Glomerular visceral epithelial cell (primary cell): ENCODE results near the gene TARS3.
A peak's percentile ranks its signal among the peaks of the same experiment; 100 is the strongest.
"Not testable (repeated sequence)": the region's sequence is repeated elsewhere in the genome, so short reads cannot be mapped to it uniquely, and the experiment has no call there.

ENCODE experiments used
- DNase-seq: peaks from one replicate; pipeline ENCODE4 v3.0.0-alpha.2; 2016; ENCODE audit errors: extremely low spot score

Gene TARS3

DNA sequence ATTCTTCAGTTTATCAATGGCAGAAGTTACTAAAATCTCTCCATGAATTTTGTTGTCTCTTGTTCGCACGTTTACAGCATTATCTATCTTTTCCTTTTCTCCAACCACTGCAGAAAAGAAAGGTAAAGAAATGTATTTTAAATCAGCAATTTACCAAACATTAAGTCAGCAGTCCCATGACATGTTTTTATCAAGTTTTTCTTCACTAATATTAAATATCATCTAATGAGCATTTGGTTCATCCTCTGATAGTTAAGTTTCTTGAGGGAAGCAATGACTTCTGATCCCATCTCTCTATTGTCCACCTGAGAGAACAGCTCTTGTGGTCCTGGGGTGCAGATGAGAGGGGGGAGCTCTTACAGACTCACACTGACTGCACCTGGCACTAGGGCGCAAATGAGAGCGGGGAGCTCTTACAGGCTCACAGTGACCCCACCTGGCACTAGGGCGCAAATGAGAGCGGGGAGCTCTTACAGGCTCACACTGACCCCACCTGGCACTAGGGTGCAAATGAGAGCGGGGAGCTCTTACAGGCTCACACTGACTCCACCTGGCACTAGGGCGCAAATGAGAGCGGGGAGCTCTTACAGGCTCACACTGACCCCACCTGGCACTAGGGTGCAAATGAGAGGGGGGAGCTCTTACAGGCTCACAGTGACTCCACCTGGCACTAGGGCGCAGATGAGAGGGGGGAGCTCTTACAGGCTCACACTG is 69.5 kb downstream of the TARS3 start:
- not testable (repeated sequence) for DNase-seq

DNA sequence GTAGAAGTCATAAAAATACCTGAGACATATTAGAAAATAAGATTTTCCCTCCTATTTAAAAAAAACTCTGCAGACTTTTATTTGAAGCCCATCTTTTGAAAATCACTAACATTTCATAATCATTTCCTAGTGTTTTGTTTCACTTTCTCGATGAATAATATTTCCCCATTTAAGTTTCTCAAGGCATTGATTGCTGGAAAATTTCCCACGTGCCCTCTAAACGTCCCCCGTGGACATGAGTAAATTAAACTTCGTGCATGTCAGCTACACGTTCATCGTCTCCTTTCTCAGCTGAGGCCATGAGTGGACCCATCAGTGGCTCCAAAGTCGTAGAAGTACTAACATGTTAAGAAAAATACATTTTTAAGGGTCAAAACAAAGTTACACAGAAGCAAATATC is 70.1 kb downstream of the TARS3 start:
- DNase-seq, result no peak

DNA sequence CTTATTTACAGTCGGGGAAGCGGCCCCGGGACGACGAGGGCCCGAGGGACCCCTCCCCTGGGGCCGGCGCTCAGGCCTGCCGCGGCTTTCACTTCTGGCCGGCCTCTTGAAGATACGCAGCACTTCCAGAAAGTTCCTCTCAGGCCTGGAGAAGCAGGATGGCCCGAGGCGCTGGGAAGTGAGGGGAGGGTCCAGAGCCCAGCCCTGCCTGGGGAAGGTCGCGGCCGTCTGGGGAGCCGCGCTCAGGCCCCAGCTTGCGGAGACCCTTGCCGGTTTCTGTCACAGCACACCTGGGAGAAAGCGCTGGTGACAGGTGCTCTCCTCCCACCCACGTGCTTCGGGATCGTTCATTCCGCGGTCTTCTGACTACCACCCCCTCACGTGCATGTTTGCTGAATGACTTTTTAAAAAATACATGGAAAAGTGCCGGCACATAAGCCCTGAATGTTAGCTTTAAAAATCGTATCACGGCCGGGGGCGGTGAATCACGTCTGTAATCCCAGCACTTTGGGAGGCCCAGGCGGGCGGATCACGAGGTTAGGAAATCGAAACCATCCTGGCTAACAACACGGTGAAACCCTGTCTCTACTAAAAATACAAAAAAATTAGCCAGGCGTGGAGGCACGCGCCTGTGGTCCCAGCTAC is 71.4 kb downstream of the TARS3 start:
- DNase-seq, result no peak

DNA sequence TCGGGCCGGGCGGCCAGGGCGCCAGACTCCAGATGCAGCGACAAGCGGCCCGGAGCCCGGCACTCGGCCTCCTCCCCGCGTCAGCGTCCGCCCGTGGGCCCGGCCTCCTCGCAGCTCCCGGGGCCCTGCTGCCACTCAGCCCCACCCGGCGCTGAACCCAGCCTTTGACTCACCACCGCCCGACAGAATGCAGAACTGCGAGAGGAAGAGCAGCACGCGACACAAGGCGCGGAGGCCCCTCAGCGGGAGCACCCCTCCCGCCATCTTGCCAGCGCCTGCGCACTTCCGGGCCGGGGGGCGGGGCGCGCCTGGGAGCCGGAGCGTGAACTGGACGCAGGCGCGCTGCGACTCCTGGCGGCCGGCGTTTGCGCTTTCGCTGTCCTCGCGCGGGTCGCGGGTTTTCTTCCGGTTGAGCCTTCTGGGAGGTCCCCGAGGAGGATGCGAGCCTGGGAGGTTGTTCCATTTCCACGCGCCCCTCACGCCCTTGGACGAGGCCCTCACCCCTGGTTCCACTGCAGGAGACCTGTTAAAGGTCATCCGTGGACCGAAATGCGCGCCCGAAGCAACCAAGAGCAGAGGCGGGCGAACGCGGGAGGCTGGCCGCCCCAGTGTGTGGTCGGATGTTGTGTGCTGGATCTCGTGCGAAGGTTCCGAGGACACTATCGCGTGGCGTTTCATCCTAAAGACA is 72.0 kb downstream of the TARS3 start, which contains the start of gene TM2D3:
Gene TM2D3, minus strand, starts transcription at position 284 of the 688 bp plus-strand sequence. Its CDS starts 20 bp downstream, at position 264.
- peak; percentile 91 for DNase-seq

DNA sequence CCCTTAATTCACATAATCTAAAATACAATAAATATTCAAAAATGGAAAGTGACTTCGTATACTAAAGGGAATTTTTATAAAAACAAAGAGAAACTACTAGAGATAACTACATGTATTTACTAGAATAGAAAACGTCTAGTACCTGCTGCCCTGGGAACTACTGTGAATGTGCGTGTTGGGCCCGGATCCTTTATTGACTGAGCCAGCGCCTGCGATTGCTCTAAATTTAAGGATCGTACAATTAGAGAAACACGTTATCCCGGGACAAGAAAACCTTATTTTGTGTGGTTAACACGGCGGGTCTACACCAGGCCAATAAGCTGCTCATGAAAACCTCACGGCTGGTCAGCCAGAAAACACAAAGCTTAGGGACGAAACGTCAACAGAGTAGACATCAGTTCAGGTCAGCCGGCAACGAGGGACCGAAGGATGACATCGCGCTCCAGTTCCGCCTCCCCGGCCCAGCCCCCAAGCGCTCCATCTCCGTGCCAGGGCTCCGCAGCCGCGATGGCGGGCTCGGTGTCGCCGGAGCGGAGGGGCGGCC is 72.6 kb downstream of the TARS3 start:
- no peak for DNase-seq

DNA sequence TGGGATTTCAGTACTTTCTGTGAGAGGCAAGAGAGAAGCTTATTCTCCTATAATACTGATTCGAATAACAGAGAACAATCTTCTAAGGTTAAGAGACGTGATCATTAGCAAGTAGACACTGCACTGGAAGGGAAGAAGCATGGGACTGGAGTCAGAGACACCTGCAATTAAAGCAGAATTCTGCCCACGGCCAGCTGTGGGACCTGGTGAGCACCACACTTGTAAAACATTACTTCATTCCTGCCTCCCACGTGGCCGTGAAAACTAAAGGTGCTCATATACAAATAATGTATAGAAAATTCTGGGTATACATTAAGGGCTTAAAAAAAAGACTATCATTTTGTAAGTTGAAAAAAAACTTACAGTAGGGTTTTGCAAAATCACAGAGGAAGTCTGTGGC is 74.1 kb downstream of the TARS3 start:
- DNase-seq, result no peak

DNA sequence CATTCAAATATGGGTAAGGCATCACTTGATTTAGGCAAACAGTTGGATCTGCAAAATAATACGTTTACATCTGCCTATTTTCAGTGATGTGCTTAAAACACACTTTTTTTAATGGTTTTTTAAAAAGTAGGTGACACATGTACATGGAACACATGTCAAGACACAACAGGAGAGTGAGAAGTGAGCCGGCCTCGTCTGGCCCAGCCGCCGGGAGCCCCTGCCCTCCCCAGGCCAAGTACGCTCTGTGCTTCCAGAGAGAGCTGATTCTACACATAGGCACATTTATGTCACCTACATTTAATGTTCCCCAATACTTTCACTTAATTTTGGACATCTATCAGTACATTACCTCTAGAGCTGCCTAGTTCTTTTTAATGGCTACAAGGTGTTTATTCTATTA is 75.9 kb downstream of the TARS3 start:
- DNase-seq, result no peak

DNA sequence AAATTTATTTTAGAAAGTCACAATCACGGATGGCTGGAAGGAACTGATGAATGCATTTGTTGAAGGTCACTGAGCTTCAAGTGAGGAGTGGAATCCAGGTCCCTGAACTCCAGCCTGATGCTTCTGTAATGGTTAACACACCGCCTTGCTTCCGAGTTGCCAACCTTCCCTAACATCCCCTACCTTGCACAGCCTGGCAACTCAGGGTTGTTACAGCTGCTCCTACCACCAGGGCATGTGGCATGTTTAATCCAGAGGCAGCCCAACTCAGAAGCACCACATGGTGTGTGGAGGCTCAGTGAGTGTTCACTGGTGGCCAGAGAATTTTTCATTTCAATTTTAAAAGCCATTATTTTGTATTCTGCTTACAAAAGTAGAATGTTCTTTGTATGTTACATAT is 77.0 kb downstream of the TARS3 start:
- DNase-seq, result no peak

DNA sequence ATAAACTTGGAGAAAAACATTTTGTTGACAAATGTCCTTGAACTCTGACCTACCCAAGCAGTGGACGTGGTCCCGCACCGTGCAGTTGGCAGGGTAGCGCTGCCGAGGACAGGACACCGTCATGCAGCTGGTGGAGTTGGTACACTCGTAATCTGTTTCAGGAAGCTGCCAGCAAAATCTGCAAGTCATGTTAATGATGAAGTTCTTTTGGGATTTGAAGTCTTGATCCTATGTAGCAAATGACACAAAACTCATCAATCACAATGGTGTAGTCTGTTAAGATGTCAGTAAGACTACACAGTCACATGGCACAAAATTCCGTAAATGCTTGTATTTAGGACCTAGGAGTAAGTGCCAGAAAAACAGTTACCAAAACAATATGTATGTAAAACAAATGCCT is 77.6 kb downstream of the TARS3 start:
- no peak for DNase-seq

DNA sequence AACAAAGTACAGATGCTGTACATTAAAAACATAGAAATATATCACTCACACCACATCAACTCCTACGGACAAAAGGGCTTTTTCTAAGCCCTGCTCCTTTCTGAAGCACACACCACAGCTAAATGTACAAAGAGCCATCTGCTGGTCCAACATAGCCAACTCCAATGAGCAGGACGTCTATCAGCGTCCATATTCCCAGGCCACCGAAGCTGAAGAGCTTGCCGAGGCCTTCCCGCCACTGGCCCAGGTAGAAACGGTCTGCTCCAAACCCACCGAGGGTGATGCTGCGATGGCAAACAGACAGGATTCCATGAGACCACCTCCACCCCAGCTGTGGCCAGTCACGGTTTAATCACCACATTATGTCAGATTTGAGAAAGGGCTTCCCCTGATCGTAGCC is 81.9 kb downstream of the TARS3 start:
- DNase-seq, result no peak

DNA sequence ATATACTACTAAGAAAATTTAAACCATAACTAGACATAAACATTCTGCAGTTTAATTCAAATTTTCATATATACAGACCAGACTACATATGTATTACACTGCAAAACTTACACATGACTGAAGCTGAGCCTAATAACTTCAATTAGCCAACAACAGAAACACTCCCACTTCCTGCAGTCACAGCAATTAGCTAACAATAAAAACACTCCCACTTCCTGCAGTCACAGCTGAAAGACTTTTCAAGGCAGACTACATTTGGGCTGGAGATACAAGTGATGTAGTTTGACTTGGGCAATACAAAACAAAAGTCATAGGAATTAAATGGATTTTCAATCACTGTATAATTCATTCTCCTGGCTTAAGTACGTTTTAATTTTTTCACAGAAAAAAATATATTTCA is 82.4 kb downstream of the TARS3 start:
- DNase-seq, result no peak

DNA sequence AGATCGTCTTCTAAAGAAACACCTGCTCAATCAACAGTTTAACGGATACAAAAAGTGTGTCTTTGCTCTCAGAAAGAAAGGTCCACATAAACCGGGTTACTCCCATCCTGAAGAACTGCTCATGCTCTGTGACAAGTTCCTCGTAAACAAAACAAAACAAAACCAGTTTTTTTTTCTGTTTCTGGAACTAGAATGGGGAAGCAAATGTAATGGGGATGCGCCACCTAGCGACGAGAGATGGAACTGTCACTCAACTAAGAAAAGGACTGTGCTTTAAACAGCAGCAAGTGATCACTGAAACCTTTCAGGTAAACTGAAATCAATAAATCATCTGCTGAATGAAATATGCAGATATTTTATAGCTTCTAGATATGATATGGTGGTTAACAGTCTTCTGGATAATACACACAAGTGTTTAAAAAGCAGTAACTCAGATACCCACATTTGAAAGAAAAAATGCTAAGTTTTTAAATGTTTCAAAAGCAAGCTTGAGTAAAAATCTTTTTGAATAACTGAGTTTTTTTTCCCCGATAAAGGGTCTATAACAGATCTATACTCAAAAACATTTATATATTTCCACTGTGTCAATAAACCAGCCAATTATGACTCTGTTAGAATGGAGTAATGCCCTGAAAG is 83.0 kb downstream of the TARS3 start:
- peak; percentile 68 for DNase-seq

DNA sequence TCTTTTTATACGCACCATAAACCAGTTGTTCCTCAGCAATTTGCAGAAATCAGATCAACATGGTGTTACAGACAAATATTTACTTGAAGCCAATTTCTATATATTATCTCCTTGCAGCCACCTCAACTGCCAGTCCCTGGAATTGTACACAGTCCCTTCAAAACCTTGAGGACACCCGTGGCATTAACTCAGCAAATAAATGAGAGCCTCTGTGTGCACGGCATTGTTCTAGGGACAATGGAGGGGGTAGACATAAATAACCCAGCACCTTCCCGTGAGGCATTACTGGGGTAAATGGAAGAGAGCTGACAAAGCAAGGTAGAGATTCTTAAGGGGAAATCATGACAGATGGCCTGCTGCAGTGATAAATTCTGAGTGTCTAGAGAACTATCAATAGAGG is 84.6 kb downstream of the TARS3 start:
- DNase-seq, result no peak

DNA sequence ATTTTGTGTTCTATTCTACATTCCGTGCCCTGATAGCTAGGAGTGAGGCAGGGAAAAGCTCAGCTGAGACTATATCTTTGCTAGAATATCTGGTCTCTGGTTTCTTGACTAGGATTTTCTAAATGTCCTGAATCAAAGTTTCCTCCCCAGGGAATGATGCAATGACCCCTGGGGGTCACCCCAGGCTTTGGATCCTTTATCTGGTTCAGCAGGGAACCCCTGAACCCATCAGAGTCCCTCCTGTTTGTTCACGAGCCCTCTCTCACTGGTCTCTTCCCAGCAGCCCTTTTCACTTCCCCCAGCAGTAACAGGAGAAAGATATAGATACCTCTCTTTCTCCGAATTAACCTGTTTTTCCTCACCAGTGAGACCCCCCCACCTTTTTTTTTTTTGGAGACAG is 86.4 kb downstream of the TARS3 start:
- no peak for DNase-seq

DNA sequence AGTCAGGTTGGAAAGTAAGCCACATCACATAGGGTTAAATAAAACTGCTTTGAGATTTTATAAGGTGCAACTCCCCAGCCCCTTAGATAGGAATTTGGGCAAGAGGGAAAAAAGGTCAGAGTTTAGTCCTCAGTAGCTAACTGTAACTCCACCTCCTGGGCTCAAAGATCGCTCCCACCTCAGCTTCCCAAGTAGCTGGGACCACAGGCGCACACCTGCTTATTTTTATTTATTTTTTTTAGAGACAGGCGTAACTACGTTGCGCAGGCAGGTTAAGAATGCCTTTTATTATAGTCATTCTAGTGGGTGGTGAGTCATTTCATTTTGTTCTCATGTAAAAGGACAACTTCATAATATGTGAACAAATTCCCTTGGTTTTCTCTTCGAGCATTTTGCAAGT is 86.8 kb downstream of the TARS3 start:
- DNase-seq, result peak; percentile 19

DNA sequence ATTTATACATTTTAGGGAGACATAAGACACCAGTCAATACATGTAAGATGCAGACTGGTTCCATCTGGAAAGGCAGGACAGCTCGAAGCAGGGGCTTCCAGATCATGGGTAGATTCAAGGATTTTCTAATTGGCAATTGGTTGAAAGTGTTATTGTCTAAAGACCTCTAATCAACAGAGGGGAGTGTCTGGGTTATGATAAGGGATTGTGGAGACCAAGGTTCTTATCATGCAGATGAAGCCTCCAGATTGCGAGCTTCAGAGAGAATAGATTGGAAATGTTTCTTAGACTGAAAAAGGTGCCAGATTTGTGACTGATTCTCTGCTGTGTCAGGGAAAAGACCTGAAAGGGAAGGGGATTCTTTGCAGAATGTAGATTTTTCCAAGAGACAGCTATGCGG is 87.2 kb downstream of the TARS3 start:
- no peak for DNase-seq

DNA sequence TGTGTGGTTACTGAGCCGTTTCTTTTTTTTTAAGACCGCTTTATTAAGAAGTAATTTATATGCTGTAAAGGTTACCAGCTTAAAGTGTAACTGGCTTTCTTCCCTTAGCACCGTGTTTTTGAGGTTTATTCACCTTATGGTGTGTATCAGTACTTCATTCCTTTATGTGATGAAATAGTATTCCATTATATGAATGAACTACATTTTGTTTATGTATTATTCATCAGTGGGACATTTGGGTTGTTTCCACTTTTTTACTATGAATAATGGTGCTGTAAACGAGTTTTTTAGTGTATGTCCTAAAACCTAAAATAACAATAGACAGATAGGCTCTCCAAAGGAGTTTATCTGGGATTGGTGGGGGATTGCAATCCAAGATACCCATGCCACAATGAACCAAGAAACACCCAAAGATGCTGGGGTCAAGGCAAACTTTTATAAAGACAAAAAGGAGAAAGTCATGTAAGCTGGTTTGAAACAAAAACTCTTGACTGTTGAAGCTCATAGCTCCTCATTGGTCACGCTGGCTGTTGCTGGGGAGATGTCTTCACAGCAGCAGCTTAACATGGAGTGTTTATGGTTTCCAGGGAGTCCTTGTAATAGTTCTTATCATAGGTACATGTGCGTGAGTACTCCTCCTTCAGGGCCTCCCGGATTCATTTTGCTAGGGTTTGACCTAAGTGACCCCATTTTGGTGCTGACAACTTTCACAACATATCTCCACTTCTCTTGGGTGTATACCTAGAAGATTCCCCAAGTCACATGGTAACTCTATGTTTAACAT is 88.1 kb downstream of the TARS3 start:
- no peak for DNase-seq

DNA sequence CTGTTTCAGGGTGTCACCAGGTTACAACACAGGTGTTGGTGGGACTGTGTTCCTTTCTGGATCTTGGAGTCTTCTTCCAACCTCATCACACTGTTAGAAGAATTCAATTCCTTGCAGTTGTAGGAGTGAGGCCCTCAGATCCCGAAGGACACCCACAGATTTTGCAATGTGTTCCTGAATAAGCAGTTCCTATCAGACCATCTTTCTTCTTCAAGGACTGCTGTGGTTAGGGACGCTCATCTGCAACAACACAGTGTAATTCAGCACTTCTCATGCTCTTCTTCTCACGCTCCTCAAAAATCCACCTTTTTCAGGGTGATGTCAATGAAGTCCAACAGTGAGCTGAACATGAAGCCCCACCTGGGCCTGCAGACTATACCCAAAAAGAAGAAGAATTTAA is 90.9 kb downstream of the TARS3 start:
- no peak for DNase-seq

DNA sequence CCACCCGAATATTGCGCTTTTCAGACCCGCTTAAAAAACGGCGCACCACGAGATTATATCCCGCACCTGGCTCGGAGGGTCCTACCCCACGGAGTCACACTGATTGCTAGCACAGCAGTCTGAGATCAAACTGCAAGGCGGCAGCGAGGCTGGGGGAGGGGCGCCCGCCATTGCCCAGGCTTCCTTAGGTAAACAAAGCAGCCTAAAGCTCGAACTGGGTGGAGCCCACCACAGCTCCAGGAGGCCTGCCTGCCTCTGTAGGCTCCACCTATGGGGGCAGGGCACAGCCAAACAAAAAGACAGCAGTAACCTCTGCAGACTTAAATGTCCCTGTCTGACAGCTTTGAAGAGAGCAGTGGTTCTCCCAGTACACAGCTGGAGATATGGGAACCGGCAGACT is 97.5 kb downstream of the TARS3 start:
- not testable (repeated sequence) for DNase-seq

DNA sequence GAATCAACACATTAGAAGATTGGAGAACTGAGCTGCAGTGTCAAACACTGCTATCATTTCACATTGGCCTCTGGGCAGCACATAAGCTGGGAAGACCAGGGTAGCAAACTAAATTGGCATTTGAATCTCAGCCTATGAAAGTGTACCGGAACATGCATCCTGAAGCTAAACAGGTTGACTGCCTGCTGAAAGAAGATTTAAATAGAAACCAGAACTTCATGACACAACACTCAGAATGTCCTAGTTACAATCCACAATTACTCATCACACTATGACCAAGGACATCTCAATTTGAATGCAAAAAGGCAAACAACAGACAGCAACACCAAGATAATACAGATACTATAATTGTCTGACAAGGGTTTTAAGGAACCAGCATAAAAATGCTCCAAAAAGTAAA is 98.3 kb downstream of the TARS3 start:
- no peak for DNase-seq

DNA sequence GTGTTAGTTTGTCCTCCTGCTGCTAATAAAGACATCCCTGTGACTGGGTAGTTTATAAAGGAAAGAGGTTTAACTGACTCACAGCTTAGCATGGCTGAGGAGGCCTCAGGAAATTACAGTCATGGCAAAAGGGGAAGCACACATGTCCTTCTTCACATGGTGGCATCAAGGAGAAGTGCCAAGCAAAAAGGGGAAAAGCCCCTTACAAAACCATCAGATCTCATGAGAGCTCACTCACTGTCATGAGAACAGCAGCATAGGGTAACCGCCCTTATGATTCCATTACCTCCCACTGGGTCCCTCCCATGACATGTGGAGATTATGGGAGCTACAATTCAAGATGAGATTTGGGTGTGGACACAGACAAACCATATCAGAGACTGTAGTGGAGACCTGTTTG is 99.1 kb downstream of the TARS3 start:
- no peak for DNase-seq
